HEK293T (cell line): ENCODE results near the gene CCNY.

Experiments
- PKNOX1 ChIP-seq: fragments of 450-650 bp; IDR thresholded peaks from 2 replicates; pipeline ENCODE4 v1.6.1; 2016
- SP1 ChIP-seq: fragments of 450-650 bp; IDR thresholded peaks from 2 replicates; pipeline ENCODE4 v1.6.1; 2017

GRCh38 chr10:35510891-35511290, 174.6 kb downstream of the CCNY start:
- no peak for TF ChIP-seq PKNOX1
- TF ChIP-seq SP1, result no peak
